ENCODE results near the gene HES1.

- TF ChIP-seq CTCF (IDR thresholded peaks at IDR 0.05; ENCODE audit: poor library complexity, severe bottlenecking) = no peak
- TF ChIP-seq POLR2AphosphoS5 (IDR thresholded peaks at IDR 0.05) = no peak
- no peak for TF ChIP-seq REST (IDR thresholded peaks at IDR 0.05; ENCODE audit: borderline replicate concordance)
- TF ChIP-seq EZH2 (IDR thresholded peaks at IDR 0.05; ENCODE audit: borderline replicate concordance, insufficient read depth, low read length, poor library complexity, severe bottlenecking) = no peak
These were observed 32.4 kb upstream of the HES1 start for GRCh38 chr3:194103505-194103904.

Data from neural cell (in vitro differentiated cells).